Liver (tissue), 9 donors: Measurements from ENCODE around the gene FAM20C. TPM values are rescaled to one million over a fixed set of nuclear protein-coding genes. Genes with fewer than 3 reads are reported as not detected.

Experiments used
- DNase-seq: peaks from one replicate; pipeline ENCODE4 v3.0.0-alpha.2; 2017; ENCODE audit warnings: low spot score
- H3K27ac ChIP-seq, 2 donors: one replicate each; pipeline ENCODE4 v1.7.0; 2013; ENCODE audit warnings: inconsistent platforms in 2 of 2, low read length in 2 of 2, control low read depth in 1 of 2, low read depth in 1 of 2, mild to moderate bottlenecking in 1 of 2
- H3K27me3 ChIP-seq, 4 donors: one replicate each; pipeline versions ENCODE4 v1.6.1 to v1.7.0; 2013; ENCODE audit warnings: low read length in 3 of 4, inconsistent platforms in 1 of 4, mild to moderate bottlenecking in 1 of 4, moderate library complexity in 1 of 4; ENCODE audit not compliant: control insufficient read depth in 4 of 4, insufficient read depth in 4 of 4
- H3K36me3 ChIP-seq, 4 donors: one replicate each; pipeline versions ENCODE4 v1.6.1 to v1.7.0; 2013; ENCODE audit warnings: low read length in 3 of 4, mild to moderate bottlenecking in 3 of 4, low read depth in 1 of 4, moderate library complexity in 1 of 4; ENCODE audit not compliant: control insufficient read depth in 4 of 4, insufficient read depth in 3 of 4
- H3K4me1 ChIP-seq, 4 donors: one replicate each; pipeline versions ENCODE4 v1.6.1 to v1.7.0; 2013; ENCODE audit warnings: low read length in 3 of 4, mild to moderate bottlenecking in 3 of 4, moderate library complexity in 1 of 4; ENCODE audit not compliant: control insufficient read depth in 4 of 4, insufficient read depth in 4 of 4
- H3K4me3 ChIP-seq, 3 donors: one replicate each; pipeline versions ENCODE4 v1.6.1 to v1.7.0; 2013; ENCODE audit warnings: low read length in 3 of 3, control low read depth in 1 of 3, low read depth in 1 of 3, mild to moderate bottlenecking in 1 of 3
- H3K9ac ChIP-seq, 2 donors: one replicate each; pipeline ENCODE4 v1.7.0; 2013; ENCODE audit warnings: low read length in 2 of 2, mild to moderate bottlenecking in 2 of 2, moderate library complexity in 2 of 2, control low read depth in 1 of 2, low read depth in 1 of 2
- H3K9me3 ChIP-seq, 4 donors: one replicate each; pipeline versions ENCODE4 v1.6.1 to v1.7.0; 2013; ENCODE audit warnings: low read length in 3 of 4; ENCODE audit not compliant: control insufficient read depth in 4 of 4
- FOXA1 ChIP-seq: IDR thresholded peaks from 2 replicates; pipeline ENCODE4 v1.6.1; 2016; ENCODE audit warnings: antibody characterized with exemption
- FOXA2 ChIP-seq: IDR thresholded peaks from 2 replicates; pipeline ENCODE4 v1.6.1; 2016; ENCODE audit warnings: antibody characterized with exemption
- GABPA ChIP-seq, 2 donors: IDR thresholded peaks in 1 of 2; conservative IDR thresholded peaks in 1 of 2; 2 replicates each; pipeline ENCODE4 v1.6.1; 2016; ENCODE audit warnings: antibody characterized with exemption in 2 of 2, mild to moderate bottlenecking in 1 of 2, moderate library complexity in 1 of 2
- HNF4A ChIP-seq, 2 donors: conservative IDR thresholded peaks; 2 replicates each; pipeline ENCODE4 v1.6.1; 2016; ENCODE audit warnings: antibody characterized with exemption in 2 of 2, mild to moderate bottlenecking in 2 of 2
- HNF4G ChIP-seq: IDR thresholded peaks from 2 replicates; pipeline ENCODE4 v1.6.1; 2016; ENCODE audit warnings: antibody characterized with exemption
- JUND ChIP-seq, 2 donors: IDR thresholded peaks; 2 replicates each; pipeline ENCODE4 v1.6.1; 2016; ENCODE audit warnings: antibody characterized with exemption in 2 of 2
- MAX ChIP-seq: IDR thresholded peaks from 2 replicates; pipeline ENCODE4 v1.6.1; 2016; ENCODE audit warnings: antibody characterized with exemption
- NR2F2 ChIP-seq: IDR thresholded peaks from 2 replicates; pipeline ENCODE4 v1.6.1; 2016; ENCODE audit warnings: antibody characterized with exemption
- RAD21 ChIP-seq, 2 donors: IDR thresholded peaks; 2 replicates each; pipeline ENCODE4 v1.6.1; 2016; ENCODE audit warnings: antibody characterized with exemption in 2 of 2, mild to moderate bottlenecking in 2 of 2
- RXRA ChIP-seq, 2 donors: IDR thresholded peaks; 2 replicates each; pipeline ENCODE4 v1.6.1; 2017 to 2018; ENCODE audit warnings: antibody characterized with exemption in 2 of 2, mild to moderate bottlenecking in 1 of 2
- SP1 ChIP-seq: IDR thresholded peaks from 2 replicates; pipeline ENCODE4 v1.6.1; 2018; ENCODE audit warnings: antibody characterized with exemption, mild to moderate bottlenecking
- TAF1 ChIP-seq: conservative IDR thresholded peaks from 2 replicates; pipeline ENCODE4 v1.6.1; 2016; ENCODE audit warnings: antibody characterized with exemption, mild to moderate bottlenecking
- YY1 ChIP-seq: IDR thresholded peaks from 2 replicates; pipeline ENCODE4 v1.6.1; 2016; ENCODE audit warnings: antibody characterized with exemption, mild to moderate bottlenecking
- ZBTB33 ChIP-seq: IDR thresholded peaks from 2 replicates; pipeline ENCODE4 v1.6.1; 2016; ENCODE audit warnings: antibody characterized with exemption
- WGBS: extraction: QIAGEN DNeasy Blood & Tissue Kit; methylation state at CpG from one replicate; pipeline ENCODE4 v1.1.7; 2013; 5-methylcytosine and 5-hydroxymethylcytosine counted together
- polyA plus RNA-seq, 2 donors: library from polyadenylated mRNA; stranded (reverse) in 1 of 2; unstranded in 1 of 2; fragments of 200-250 nt in 1 of 2; fragments of >200 nt in 1 of 2; fragmentation: Nextera tagmentation in 1 of 2; extraction: Ambion mirVana in 1 of 2; gene quantifications; one replicate each; pipeline versions ENCODE4 v1.2.1 to v1.2.3, GENCODE V29; 2013 to 2015
- total RNA-seq, 2 donors: library from RNA; depleted of rRNA; stranded (reverse); fragments of >200 nt; gene quantifications; one replicate each; pipeline ENCODE4 v1.2.3, GENCODE V29; 2014
- TF ChIP-seq, protein P1 (sequence below): IDR thresholded peaks from 2 replicates; pipeline ENCODE4 v1.6.1; 2016; ENCODE audit warnings: antibody characterized with exemption
- TF ChIP-seq, protein P2 (sequence below): IDR thresholded peaks from 2 replicates; pipeline ENCODE4 v1.6.1; 2016; ENCODE audit warnings: antibody characterized with exemption, mild to moderate bottlenecking
- donor health status: healthy.
- donor health status: healthy.
- donor health status: healthy.
- donor health status: healthy.
- donor health status: healthy.

The FAM20C gene
- total and polyA plus RNA-seq, 4 donors: 13.4 to 40.4 (median 31.5) TPM

DNA sequence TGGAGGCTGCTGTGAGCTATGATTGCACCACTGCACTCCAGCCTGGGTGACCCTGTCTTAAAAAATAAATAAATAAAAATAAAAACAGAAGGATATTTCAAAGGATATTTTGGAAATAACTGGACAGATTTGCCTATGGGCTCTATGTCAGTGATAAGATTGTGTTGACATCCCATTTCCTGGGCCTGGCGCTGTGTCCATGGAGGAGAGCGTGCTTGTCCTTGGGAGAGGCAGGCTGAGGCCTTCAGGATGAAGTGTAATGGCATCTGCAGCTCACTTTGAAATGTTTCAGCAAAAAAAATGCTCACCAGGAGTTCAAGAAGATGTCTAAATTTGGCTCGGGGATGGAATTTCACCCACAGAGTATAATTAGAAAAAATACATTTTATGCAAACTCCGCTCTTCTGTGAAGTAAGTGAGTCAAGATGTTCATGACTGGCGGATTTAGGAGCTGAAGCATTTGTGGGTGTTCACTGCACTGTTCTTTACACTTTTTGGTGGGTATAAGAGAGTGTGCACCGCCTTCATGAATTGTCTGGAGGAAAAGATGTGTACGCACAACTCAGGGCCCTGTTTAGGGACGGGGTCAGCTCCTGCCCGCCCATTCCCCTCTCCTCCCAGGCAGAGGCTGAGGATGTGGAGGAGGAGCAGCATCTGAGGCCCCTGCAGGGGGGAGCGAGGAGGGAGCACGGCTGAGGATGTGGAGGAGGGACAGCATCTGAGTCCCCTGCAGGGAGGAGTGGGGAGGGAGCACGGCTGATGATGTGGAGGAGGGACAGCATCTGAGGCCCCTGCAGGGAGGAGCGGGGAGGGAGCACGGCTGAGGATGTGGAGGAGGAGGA, 79.1 kb downstream of the FAM20C start:
- WGBS: 92% methylated on average over 14 of the region's 14 CpGs
- H3K4me1 ChIP-seq: no peaks in the 10 kb centered on the region
- no peaks in the 10 kb centered on the region for H3K36me3 ChIP-seq
- no peak for DNase-seq
- H3K9me3 ChIP-seq: peaks cover 0 to 1% (median 0%) of the 10 kb centered on the region in 4 donors
- H3K9ac ChIP-seq: no peak overlapping the region
- H3K4me3 ChIP-seq: no peak overlapping the region
- TF ChIP-seq GABPA (IDR thresholded peaks at IDR 0.05 in 1 of 2, conservative IDR thresholded peaks at IDR 0.05 in 1 of 2) (no peak), TAF1 (no peak), FOXA2 (no peak), YY1 (no peak), RXRA (IDR thresholded peaks at IDR 0.05) (no peak), ZBTB33 (no peak), JUND (IDR thresholded peaks at IDR 0.05) (no peak)
- TF ChIP-seq, protein P1, sequence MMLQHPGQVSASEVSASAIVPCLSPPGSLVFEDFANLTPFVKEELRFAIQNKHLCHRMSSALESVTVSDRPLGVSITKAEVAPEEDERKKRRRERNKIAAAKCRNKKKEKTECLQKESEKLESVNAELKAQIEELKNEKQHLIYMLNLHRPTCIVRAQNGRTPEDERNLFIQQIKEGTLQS: no peak
- H3K27me3 ChIP-seq: no peaks in the 10 kb centered on the region
- H3K27ac ChIP-seq: no peak overlapping the region

DNA sequence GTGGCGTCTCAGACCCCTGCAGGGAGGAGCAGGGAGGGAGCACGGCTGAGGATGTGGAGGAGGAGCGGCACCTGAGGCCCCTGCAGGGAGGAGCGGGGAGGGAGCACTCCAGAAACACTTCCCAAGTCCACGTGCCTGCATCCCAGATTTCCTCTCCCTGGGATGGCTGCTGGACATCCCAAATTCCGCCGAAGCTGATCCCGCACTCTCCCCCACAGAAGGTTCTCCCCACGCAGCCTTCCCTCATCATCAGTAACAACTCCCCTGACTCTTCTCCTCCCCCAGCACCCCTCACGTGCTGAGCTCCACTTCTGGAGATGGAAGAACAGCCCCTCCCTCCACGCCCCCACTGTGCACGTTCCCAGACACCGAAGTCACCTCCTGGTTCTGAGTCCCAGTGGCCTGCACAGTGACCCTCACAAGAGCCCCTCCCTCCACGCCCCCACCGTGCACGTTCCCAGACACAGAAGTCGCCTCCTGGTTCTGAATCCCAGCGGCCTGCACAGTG, 79.8 kb downstream of the FAM20C start:
- WGBS: 87% methylated on average over 18 of the region's 18 CpGs
- Histone ChIP-seq H3K27me3 (no peaks in the 10 kb centered on the region), H3K4me3 (no peak overlapping the region), H3K4me1 (no peaks in the 10 kb centered on the region), H3K9ac (no peak overlapping the region), H3K27ac (no peak overlapping the region), H3K36me3 (no peaks in the 10 kb centered on the region), H3K9me3 (peaks cover 0 to 1% (median 0%) of the 10 kb centered on the region in 4 donors)
- TF ChIP-seq MAX: no peak
- DNase-seq: no peak

GRCh38 chr7:272631-273030, 80.3 kb downstream of the FAM20C start:
- no peak for DNase-seq
- no peak overlapping the region for H3K9ac ChIP-seq
- TF ChIP-seq YY1 (no peak), HNF4G (no peak), FOXA1 (no peak), FOXA2 (no peak), MAX (no peak), NR2F2 (no peak), GABPA (IDR thresholded peaks at IDR 0.05 in 1 of 2, conservative IDR thresholded peaks at IDR 0.05 in 1 of 2) (no peak), RXRA (IDR thresholded peaks at IDR 0.05) (no peak), JUND (IDR thresholded peaks at IDR 0.05) (no peak), RAD21 (IDR thresholded peaks at IDR 0.05) (no peak), SP1 (no peak), HNF4A (conservative IDR thresholded peaks at IDR 0.05) (no peak), ZBTB33 (no peak)
- TF ChIP-seq, protein P1: no peak
- TF ChIP-seq, protein P2, sequence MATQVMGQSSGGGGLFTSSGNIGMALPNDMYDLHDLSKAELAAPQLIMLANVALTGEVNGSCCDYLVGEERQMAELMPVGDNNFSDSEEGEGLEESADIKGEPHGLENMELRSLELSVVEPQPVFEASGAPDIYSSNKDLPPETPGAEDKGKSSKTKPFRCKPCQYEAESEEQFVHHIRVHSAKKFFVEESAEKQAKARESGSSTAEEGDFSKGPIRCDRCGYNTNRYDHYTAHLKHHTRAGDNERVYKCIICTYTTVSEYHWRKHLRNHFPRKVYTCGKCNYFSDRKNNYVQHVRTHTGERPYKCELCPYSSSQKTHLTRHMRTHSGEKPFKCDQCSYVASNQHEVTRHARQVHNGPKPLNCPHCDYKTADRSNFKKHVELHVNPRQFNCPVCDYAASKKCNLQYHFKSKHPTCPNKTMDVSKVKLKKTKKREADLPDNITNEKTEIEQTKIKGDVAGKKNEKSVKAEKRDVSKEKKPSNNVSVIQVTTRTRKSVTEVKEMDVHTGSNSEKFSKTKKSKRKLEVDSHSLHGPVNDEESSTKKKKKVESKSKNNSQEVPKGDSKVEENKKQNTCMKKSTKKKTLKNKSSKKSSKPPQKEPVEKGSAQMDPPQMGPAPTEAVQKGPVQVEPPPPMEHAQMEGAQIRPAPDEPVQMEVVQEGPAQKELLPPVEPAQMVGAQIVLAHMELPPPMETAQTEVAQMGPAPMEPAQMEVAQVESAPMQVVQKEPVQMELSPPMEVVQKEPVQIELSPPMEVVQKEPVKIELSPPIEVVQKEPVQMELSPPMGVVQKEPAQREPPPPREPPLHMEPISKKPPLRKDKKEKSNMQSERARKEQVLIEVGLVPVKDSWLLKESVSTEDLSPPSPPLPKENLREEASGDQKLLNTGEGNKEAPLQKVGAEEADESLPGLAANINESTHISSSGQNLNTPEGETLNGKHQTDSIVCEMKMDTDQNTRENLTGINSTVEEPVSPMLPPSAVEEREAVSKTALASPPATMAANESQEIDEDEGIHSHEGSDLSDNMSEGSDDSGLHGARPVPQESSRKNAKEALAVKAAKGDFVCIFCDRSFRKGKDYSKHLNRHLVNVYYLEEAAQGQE: no peak
- H3K36me3 ChIP-seq: no peaks in the 10 kb centered on the region
- H3K4me3 ChIP-seq: no peak overlapping the region
- no peak overlapping the region for H3K27ac ChIP-seq
- H3K4me1 ChIP-seq: no peaks in the 10 kb centered on the region
- no peaks in the 10 kb centered on the region for H3K27me3 ChIP-seq
- 82% methylated on average over 14 of the region's 14 CpGs for WGBS
- H3K9me3 ChIP-seq: peaks cover 0 to 1% (median 0%) of the 10 kb centered on the region in 4 donors
